Testis (tissue), 3 donors: ENCODE measurements around the gene CMTM8. TPM values are rescaled to one million over a fixed set of nuclear protein-coding genes. Genes with fewer than 3 reads are reported as not detected.
"Not testable (repeated sequence)": the region's sequence is repeated elsewhere in the genome, so short reads cannot be mapped to it uniquely, and the experiment has no call there.

ENCODE experiments used
- DNase-seq: peaks from one replicate; pipeline ENCODE4 v3.0.0-alpha.2; 2019
- H3K27ac ChIP-seq, 2 donors: fragments of 200-600 bp; sonication (generic); one replicate each; pipeline ENCODE4 v1.5.1; 2019
- H3K27me3 ChIP-seq: fragments of 200-600 bp; sonication (generic); one replicate; pipeline ENCODE4 v1.5.1; 2019
- H3K36me3 ChIP-seq: fragments of 200-600 bp; sonication (generic); one replicate; pipeline ENCODE4 v1.5.1; 2017; ENCODE audit warnings: low read depth; ENCODE audit errors: missing control alignments
- H3K4me1 ChIP-seq: fragments of 200-600 bp; sonication (generic); one replicate; pipeline ENCODE4 v1.5.1; 2019
- H3K4me3 ChIP-seq, 2 donors: fragments of 200-600 bp; sonication (generic); one replicate each; pipeline ENCODE4 v1.5.1; 2017 to 2019
- H3K9me3 ChIP-seq: fragments of 200-600 bp; sonication (generic); one replicate; pipeline ENCODE4 v1.5.1; 2017
- CTCF ChIP-seq, 3 experiments: fragments of 450-650 bp in 2 of 3; fragments of 200-600 bp in 1 of 3; sonication (generic) in 1 of 3; IDR thresholded peaks; one replicate each; pipeline ENCODE4 v1.5.1; 2016 to 2019; ENCODE audit warnings: antibody characterized with exemption in 3 of 3, mild to moderate bottlenecking in 2 of 3, moderate library complexity in 1 of 3
- POLR2A ChIP-seq: fragments of 450-650 bp; IDR thresholded peaks from one replicate; pipeline ENCODE4 v1.6.1; 2017; ENCODE audit warnings: antibody characterized with exemption, mild to moderate bottlenecking, moderate library complexity
- WGBS, 2 donors: methylation state at CpG; one replicate each; pipeline ENCODE4 v1.1.5; 2018; 5-methylcytosine and 5-hydroxymethylcytosine counted together
- intact Hi-C: fragments of 100-400 bp; cut with DNase I; formaldehyde crosslinking; loops from one replicate; pipeline ENCODE4 v1.15.1; 2023; ENCODE audit warnings: low total_unique reads
- polyA plus RNA-seq: library from polyadenylated mRNA; stranded (reverse); fragments of 350-450 nt; fragmentation: Illumina TruSeq; extraction: RNeasy Lipid Tissue Mini Kit (QIAGEN cat#74804); gene quantifications from one replicate; pipeline ENCODE4 v1.2.3, GENCODE V29; 2014; ENCODE audit warnings: low read depth, low replicate concordance; ENCODE audit not compliant: insufficient read depth
- total RNA-seq, 2 donors: library from RNA; depleted of rRNA; stranded (reverse); fragments of >200 nt; gene quantifications; one replicate each; pipeline ENCODE4 v1.2.3, GENCODE V29; 2016

Gene CMTM8
- total and polyA plus RNA-seq, 3 donors from 2014 or later = 1.8 to 6.8 (median 2.5) TPM

GRCh38 chr3:32226875-32227500 lies 11.5 kb upstream of the CMTM8 start:
- intact Hi-C loops = no loop called here
- no peak for DNase-seq

GRCh38 chr3:32228743-32229142 lies 9.7 kb upstream of the CMTM8 start:
- intact Hi-C loops, DNase-seq: not testable (repeated sequence)

More at GRCh38 chr3:32226875-32227500, 11.5 kb upstream of the CMTM8 start:
- 82 to 90% methylated on average over 2 of the region's 2 CpGs for WGBS, 2 donors
- Histone ChIP-seq H3K4me3 (no peak overlapping the region), H3K4me1 (no peaks in the 10 kb centered on the region), H3K27ac (no peak overlapping the region), H3K36me3 (no peaks in the 10 kb centered on the region), H3K9me3 (no peaks in the 10 kb centered on the region), H3K27me3 (no peaks in the 10 kb centered on the region)
- TF ChIP-seq POLR2A = no peak
- TF ChIP-seq CTCF (IDR thresholded peaks at IDR 0.05) = no peak

GRCh38 chr3:32229565-32229964 lies 8.9 kb upstream of the CMTM8 start:
- Histone ChIP-seq H3K27me3 (no peaks in the 10 kb centered on the region), H3K36me3 (no peaks in the 10 kb centered on the region), H3K27ac (no peak overlapping the region), H3K4me1 (no peaks in the 10 kb centered on the region), H3K4me3 (no peak overlapping the region), H3K9me3 (no peaks in the 10 kb centered on the region)
- DNase-seq = no peak
- TF ChIP-seq CTCF (IDR thresholded peaks at IDR 0.05) (no peak), POLR2A (no peak)
- intact Hi-C loops = no loop called here
- WGBS, 2 donors = 93 to 96% methylated on average over 4 of the region's 4 CpGs

More at GRCh38 chr3:32228743-32229142, 9.7 kb upstream of the CMTM8 start:
- H3K36me3 ChIP-seq, H3K27ac ChIP-seq, H3K4me1 ChIP-seq, H3K9me3 ChIP-seq, H3K4me3 ChIP-seq, H3K27me3 ChIP-seq: not testable (repeated sequence)
- WGBS, 2 donors = 76 to 93% methylated on average over 4 of the region's 4 CpGs

GRCh38 chr3:32236377-32236776 lies 2.1 kb upstream of the CMTM8 start:
- no peak for DNase-seq
- intact Hi-C loops = no loop called here
- Histone ChIP-seq H3K4me1 (no peaks in the 10 kb centered on the region), H3K9me3 (no peaks in the 10 kb centered on the region), H3K36me3 (no peaks in the 10 kb centered on the region), H3K4me3 (no peak overlapping the region), H3K27me3 (no peaks in the 10 kb centered on the region), H3K27ac (no peak overlapping the region)
- TF ChIP-seq CTCF (IDR thresholded peaks at IDR 0.05) (no peak), POLR2A (no peak)

GRCh38 chr3:32237670-32238452 lies 619 bp upstream of the CMTM8 start:
- Histone ChIP-seq H3K27ac (no peak overlapping the region), H3K4me1 (no peaks in the 10 kb centered on the region), H3K27me3 (no peaks in the 10 kb centered on the region), H3K9me3 (no peaks in the 10 kb centered on the region), H3K36me3 (no peaks in the 10 kb centered on the region), H3K4me3 (peak overlapping the region; percentile 56 to 58)
- 5 to 12% methylated on average over 21 to 49 of the region's 49 CpGs for whole genome bisulfite sequencing, 2 donors
- intact Hi-C loops = no loop called here
- no peak for TF ChIP-seq POLR2A
- TF ChIP-seq CTCF (IDR thresholded peaks at IDR 0.05) = no peak
- peak; percentile 19 for DNase-seq
